Vagina (tissue), 2 donors: ENCODE measurements around the gene TMEM178B.

Source experiments
- CTCF ChIP-seq, 3 experiments: fragments of 450-650 bp in 2 of 3; fragments of 200-600 bp in 1 of 3; sonication (generic) in 1 of 3; IDR thresholded peaks; one replicate each; pipeline ENCODE4 v1.5.1; 2017 to 2019; ENCODE audit warnings: antibody characterized with exemption in 3 of 3, mild to moderate bottlenecking in 2 of 3, moderate library complexity in 2 of 3
- POLR2A ChIP-seq, 2 donors: fragments of 450-650 bp; IDR thresholded peaks; one replicate each; pipeline ENCODE4 v1.6.1; 2017; ENCODE audit warnings: antibody characterized with exemption in 2 of 2, mild to moderate bottlenecking in 2 of 2, moderate library complexity in 2 of 2
- POLR2AphosphoS5 ChIP-seq, 2 donors: sonication (generic); formaldehyde crosslinking; IDR thresholded peaks; one replicate each; pipeline ENCODE4 v1.9.0; 2017; ENCODE audit warnings: antibody characterized with exemption in 2 of 2, mild to moderate bottlenecking in 2 of 2, low read depth in 1 of 2; ENCODE audit not compliant: insufficient read depth in 1 of 2

GRCh38 chr7:141301544-141301943 is 227.7 kb downstream of the TMEM178B start:
- TF ChIP-seq POLR2AphosphoS5 (IDR thresholded peaks at IDR 0.05; ENCODE audit: insufficient read depth in 1 of 2, low read depth in 1 of 2) (no peak), CTCF (IDR thresholded peaks at IDR 0.05) (no peak), POLR2A (IDR thresholded peaks at IDR 0.05) (no peak)
